SHP77 treated with DMSO at 0.1 percent for 48 hours (cell line): Measurements from ENCODE around the gene CREG1.

ENCODE experiments used
- DNase-seq: peaks from one replicate; lab custom pipeline; 2025; lab: John Stamatoyannopoulos, UW

The CREG1 gene

DNA sequence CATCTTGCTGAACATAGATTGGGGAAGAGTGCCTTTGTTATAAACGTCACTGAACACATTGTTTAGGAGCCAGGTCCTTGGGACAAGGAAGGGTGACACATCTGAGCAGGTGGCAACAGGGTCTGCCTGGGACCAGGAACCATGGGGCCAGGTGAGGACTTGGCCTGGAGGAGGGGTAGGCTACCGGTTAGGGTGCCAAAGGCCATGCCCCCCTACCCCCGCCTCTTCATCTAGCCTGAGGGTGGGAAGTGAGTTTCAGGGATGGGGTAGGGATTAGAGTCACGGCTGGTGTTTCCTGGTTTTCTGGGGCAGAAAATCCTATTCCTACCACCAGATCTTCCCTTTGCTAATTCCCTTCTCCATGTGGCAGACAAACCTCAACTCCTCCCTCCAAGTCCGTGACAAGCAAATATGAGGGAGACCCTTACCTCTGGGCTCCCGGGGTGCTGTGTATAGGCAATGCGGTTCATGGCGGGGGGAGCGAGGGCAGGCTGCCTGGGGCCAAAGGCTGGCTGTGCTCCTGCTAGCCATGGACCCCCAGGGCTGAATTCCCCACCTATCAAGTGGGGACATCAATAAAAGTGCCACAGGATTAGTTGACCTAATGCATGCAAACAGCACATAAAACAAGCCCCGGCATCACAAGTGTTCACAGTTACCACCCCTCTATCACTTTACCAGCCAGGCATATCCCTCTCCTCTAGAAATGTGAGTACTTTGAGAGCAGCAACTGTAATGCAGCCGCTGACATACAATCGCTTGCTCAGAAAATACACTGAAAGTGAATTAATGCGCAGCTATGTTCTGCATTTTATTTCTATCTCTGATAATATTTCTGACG is 49.7 kb downstream of the CREG1 start:
- DNase-seq, result no peak

DNA sequence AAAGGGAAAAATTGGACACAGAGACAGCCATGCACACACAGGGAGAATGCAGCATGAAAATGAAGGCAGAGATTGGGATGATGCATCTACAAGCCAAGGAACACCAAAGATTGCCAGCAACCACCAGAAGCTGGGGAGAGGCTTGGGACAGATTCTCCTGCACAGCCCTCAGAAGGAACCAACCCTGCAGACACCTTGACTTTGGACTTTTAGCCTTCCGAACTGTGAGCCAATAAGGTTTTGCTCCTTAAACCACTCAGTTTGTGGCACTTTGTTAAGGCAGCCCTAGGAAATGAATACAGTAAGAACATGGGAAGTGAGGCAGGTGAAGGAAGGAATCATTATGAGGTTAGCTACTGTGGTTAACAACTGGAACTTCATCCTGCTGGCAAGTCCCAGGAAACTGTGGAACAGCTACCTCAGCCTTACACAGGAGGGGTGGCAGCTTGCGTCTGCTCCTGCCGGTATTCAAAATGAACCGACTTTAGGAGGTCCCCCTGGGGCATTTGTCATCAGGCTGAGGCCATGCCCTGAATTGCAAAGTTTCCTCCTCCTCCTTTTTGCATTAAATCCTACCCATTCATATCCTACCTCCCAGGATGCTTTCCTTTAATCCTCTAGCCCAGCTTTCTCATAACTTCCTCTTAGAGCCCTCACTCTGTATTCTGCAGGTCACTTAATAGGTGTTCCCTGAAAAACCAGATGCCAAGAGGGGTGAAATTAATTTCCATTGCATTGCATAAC is 50.7 kb downstream of the CREG1 start:
- DNase-seq, result no peak

DNA sequence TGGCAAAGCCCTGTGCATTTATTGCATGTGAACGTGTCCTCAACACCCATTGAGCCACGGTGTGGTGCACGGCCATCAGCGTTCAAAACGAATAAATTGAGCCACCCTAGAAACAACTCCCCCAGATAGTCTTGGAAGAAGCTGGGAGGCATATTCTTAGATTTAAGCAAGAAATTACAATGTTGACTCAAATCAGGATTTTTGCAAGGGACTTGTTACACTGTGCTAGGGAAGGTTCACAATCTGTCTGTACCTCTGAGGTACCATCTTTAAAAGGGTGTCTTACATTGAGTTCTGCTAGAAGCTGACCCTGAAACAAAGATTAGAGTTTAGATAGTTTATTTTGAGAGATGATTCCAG is 51.4 kb downstream of the CREG1 start:
- DNase-seq, result no peak

DNA sequence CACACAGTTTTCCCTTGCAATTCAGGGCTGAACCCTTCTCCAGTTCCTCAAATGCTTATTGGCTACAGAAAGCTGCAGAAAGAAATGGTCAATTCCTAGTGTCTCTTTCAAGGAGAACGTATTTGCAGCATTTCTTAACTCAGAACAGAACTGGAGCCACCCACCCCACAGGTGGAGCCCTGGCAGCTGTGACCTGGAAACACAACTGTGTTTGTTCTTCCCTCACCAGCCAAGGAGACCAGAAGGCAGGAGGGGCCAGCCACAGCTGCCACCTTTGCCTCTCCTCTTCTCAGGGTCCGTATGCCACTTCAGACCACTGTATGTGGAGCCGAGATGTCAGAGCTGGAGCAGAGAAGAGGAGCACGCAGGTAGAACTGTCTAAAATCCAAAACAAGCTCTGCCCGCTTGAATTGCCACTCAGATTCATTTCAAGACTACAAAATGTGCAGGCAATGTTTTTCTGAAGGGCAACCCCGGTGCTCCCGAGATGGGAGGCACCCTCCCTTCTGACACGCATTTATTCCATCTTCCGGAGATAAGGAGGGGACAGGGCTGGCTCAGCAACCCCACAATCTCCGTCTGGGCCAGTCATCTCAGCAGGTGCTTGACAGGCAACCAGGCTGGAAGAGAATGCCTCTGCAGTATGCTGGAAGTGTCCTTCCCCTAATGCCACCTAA is 51.9 kb downstream of the CREG1 start:
- no peak for DNase-seq

DNA sequence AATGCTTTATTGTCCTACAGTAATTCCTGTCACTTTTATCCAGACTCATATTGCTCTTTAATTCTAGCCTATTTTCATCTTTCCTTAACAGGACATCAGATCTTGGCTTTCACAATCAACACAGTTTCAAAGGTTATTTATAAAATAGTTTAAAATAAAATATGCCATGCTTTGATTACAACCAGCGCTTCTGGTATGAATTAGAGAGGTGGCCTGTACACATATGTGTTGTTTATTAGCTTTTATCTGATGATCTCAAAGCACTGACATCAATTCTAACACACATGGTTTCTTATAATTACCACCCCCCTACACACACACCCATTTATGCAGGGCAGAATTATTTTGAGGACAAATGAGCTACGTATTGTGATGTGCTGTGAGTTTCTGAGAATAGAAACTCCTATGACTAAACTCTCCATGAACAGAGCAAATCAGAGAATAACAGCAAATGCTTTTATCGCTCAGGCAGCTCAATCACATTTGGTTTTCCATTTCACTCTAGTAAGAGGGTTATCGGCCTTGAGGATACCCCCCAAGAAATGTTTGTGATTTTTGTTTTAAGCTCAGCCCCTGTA is 53.2 kb downstream of the CREG1 start:
- no peak for DNase-seq

DNA sequence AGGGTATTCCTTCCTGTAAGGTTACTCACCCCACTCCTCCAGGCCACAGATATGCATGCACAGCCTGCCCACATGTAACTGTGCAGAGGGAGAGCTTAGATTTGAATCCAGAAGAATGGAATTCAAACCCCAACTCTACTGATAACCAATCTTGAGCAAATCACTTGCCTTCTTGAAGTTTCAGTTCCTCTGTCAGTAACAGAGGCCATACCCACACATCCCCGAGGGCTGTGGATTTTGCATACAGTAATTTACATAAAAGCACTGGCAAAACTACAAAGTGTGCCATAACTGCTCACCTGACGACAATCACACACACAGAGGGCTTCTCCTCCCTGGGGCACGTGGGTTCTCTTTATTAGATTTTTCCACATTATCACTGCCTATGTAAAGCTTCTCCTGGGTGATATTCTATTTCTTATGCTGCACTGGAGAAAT is 53.9 kb downstream of the CREG1 start:
- DNase-seq, result no peak

DNA sequence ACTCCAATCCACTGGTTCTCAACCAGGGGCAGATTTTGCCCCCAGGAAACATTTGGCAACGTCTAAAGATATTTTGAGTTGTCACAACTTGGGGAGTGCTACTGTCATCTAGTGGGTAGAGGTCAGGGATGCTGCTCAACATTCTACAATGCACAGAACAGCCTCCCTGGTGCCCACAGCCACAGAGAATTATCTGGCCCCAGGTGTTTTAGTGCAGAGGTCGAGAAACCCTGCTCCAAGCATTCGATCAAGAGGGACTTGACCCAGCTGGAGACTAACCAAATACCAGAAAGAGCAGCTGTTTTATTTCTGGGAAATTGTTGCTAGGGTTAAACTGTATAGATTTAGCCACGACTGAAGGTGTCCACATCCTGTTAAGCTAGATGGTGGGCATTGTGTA is 54.5 kb downstream of the CREG1 start:
- DNase-seq, result peak; percentile 74

DNA sequence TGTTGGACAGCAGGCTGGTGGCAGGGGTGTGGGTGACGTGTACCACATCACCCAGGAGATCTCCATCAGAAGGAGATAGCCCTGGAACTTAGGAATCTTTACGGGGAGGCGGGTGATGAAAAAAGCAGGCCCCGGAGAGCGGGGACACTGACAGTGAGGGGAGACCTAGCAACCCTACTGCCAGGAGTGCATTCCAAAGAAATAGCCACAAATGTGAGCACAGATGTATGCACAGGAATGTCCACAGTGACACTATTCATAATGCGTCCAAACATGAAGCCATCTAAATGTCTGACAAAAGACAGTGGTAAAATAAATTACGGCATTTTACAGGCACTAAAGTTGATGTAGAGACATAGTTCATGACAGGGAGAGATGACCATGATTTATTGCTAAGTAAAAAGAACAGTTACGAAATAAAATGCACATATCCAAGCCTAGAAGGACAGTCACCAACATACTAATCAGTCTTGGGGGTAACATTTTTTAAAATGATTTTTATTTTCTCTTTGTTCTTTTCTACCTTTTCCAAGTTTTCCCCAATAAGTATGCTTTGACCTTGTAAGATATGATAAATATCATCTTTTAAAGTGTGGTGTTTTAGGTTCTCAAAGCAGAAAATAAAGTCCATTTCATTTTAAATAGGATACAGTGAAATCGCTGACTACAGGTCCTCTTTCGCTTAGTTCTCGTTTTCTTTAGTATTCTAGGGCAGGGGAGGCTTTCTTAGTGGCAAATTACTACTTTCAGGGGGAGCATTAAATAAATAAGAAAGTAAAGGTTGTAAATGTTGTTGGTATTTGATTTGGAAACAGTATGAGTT is 56.6 kb downstream of the CREG1 start:
- DNase-seq, result no peak

DNA sequence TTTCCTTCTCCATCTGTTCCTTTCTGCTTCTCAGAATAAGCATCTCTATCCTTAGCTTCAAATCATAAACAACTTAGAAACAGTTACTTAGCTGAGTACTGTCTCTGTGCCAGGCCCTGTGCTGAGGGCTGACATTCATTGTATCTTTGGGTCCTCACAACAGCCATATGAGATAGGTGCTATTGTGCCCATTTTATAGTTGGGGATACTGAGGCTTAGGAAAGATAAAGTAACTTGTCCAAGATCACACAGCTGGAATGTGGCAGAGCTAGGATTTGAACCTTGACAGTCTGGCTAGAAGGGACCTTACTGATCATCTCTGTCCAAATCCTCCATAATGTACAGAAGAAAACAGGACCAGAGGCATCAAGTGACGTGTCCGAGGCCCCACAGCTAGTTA is 60.2 kb downstream of the CREG1 start:
- DNase-seq, result no peak

DNA sequence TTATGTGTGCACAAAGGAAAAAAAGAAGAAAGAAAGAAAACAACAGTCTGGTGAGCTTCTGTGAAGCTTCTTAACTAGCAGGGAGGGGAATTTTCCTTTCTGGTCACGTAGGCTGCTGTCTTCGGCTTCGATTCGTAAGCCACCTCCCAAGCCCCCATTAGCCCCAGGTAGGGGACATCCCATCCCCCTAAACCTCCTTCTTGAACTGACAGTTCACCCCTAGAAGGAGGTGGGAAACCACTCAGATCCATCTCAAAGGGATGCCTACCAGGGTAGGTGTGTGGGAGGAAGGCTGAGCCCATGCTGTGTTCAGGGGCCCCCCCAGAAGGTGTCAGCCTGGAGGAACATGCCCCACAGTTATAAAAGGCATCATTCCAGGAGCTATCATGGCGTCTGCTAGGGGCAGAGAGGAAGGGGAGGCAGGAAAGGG is 61.1 kb downstream of the CREG1 start:
- DNase-seq, result no peak

DNA sequence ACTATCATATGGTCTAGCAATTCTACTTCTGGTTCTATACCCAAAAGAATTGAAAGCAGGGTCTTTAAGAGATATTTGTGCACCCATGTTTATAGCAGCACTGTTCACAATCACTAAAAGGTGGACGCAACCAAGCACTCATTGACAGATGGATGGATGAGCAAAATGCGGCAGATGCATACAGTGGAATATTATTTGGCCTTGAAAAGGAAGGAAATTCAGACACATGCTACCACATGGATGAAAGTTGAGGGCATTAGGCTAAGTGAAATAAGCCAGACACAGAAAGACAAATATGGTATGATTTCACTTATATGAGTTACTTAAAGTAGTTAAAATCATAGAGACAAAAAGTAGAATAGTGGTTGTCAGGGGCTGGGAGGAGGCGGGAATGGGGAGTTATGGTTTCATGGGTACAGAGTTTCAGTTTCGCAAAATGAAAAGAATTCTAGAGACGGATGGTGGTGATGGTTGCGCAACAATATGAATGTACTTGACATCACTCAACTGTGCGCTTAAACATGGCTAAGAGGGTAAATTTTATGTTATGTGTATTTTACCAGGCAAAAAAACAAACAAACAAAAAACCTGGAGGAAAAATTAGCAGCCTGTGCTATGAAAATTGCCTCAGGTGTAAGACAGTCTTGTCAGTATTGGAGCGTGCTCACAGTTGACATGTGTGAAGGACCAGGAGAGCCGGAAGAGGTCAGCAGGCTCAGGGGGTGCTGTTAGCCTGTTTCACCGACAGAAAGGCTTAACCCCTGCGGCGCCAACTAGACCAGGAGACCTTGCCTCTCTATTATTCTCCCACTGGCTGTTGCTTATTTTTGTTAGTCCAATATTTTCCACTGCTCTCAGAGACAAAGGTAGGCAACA is 61.7 kb downstream of the CREG1 start:
- peak; percentile 13 for DNase-seq
